Measurements from ENCODE around the gene CALHM6. TPM values are rescaled to one million over a fixed set of nuclear protein-coding genes. Genes with fewer than 3 reads are reported as not detected.

Gene CALHM6
- total and polyA plus RNA-seq, 2 of the 8 experiments (the other 6 are each of a cell fraction or from before 2014, with no cell fraction given), result 0.93 to 1.8 TPM

DNA sequence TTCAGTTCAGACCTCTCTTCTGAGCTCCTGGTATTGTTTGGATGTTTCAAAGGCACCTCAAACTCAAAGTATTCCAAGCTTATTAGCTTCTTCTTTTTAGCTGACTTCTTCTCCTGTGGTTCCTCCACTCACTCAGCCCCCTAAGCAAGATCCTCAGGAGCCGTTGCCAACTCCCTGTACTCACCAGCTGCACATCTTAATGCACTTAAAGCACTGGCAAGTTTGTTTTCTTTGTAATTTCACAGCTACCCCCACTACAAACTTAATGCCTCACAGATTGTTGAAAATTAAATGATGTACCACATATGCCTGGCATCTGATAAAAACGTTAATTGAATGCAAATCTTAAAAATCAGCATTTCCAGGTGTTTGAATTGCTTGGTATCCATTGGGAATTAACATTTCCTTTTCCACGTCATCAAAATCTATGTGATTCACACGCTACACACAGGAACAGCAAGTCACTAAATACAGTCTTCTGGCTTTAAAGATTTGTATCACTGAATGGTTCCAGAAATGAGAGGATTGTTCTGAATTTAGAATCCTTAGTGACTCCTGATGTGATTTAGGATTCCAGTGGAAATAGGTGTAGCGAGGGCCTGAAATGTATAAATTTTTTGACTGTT, 24.5 kb downstream of the CALHM6 start:
- no peak overlapping the region for H2BK20ac ChIP-seq (ENCODE audit: low read length)
- POLR2A ChIA-PET (ENCODE audit: partially characterized antibody), result no interaction called here
- H2BK5ac ChIP-seq (ENCODE audit: low read depth, low read length), result no peak overlapping the region
- no peak overlapping the region; the same call in 1 of the 2 replicates for H2AFZ ChIP-seq (ENCODE audit: low read length)
- H3K23me2 ChIP-seq (ENCODE audit: low read depth, low read length), result no peaks in the 10 kb centered on the region
- CTCF ChIA-PET (ENCODE audit: partially characterized antibody), result interaction anchor here (1.1 to 2.7 kb wide), 2 partner anchors 26 to 197 kb away, joined by 3 to 11 read pairs; partner anchors contain the start of gene CALHM5
- H4K8ac ChIP-seq (ENCODE audit: extremely low read depth, insufficient read depth, low read length), result no peak overlapping the region
- no peaks in the 10 kb centered on the region for H3K36me3 ChIP-seq (ENCODE audit: control insufficient read depth in 2 of 4, insufficient read depth in 4 of 4, low read length in 3 of 4)
- no peak overlapping the region for H4K91ac ChIP-seq (replicated peaks; ENCODE audit: insufficient read length, low read length)
- H3K4me2 ChIP-seq (ENCODE audit: insufficient read depth in 1 of 2, low read depth in 2 of 2, low read length in 2 of 2), result no peak overlapping the region
- H4K20me1 ChIP-seq (replicated peaks in 1 of 2; ENCODE audit: control insufficient read depth in 1 of 2, insufficient read depth in 2 of 2, low read length in 2 of 2), result no peaks in the 10 kb centered on the region
- H2BK120ac ChIP-seq (replicated peaks; ENCODE audit: low read depth, low read length), result no peak overlapping the region
- no peak overlapping the region for H3K18ac ChIP-seq (ENCODE audit: extremely low read depth, low read length)
- H2BK12ac ChIP-seq (ENCODE audit: low read depth, low read length), result no peak overlapping the region
- H3K9ac ChIP-seq (replicated peaks in 1 of 4; ENCODE audit: extremely low read depth in 1 of 4, low read depth in 3 of 4, low read length in 3 of 4), result no peak overlapping the region
- H3K27me3 ChIP-seq (replicated peaks in 1 of 4; ENCODE audit: control insufficient read depth in 3 of 4, extremely low read depth in 1 of 4, insufficient read depth in 3 of 4, low read length in 3 of 4), result no peaks in the 10 kb centered on the region
- H2BK15ac ChIP-seq (ENCODE audit: low read length), result no peak overlapping the region
- no peaks in the 10 kb centered on the region for H3K79me1 ChIP-seq (ENCODE audit: low read depth, low read length)
- H3K4me3 ChIP-seq (ENCODE audit: extremely low read depth in 1 of 4, insufficient read depth in 2 of 4, low read depth in 3 of 4, low read length in 4 of 4), result no peak overlapping the region
- no peak overlapping the region for H3K14ac ChIP-seq (ENCODE audit: insufficient read length)
- H3K9me3 ChIP-seq (ENCODE audit: insufficient read depth in 2 of 2, low read depth in 1 of 2, low read length in 1 of 2), result no peaks in the 10 kb centered on the region
- H3K79me2 ChIP-seq (ENCODE audit: control insufficient read depth in 1 of 2, insufficient read depth in 2 of 2, low read length in 2 of 2), result no peaks in the 10 kb centered on the region
- FAIRE-seq (no peak), DNase-seq (ENCODE audit: low read depth in 1 of 2, low spot score in 2 of 2) (no peak)
- H3K27ac ChIP-seq (ENCODE audit: low read depth, low read length), result no peak overlapping the region
- no peaks in the 10 kb centered on the region for H3K4me1 ChIP-seq (replicated peaks in 1 of 4; ENCODE audit: control insufficient read depth in 3 of 4, insufficient read depth in 4 of 4, low read length in 3 of 4)
- H2AK5ac ChIP-seq (ENCODE audit: low read depth, low read length), result no peak overlapping the region
- no peak for TF ChIP-seq CHD2 (IDR thresholded peaks at IDR 0.05; ENCODE audit: low read length)
- no peak for TF ChIP-seq EGR1 (IDR thresholded peaks at IDR 0.05; ENCODE audit: borderline replicate concordance, low read depth, low read length)
- TF ChIP-seq NANOG (IDR thresholded peaks at IDR 0.05; ENCODE audit: insufficient read depth, low read depth, low read length, poor library complexity, severe bottlenecking), result no peak
- 81% methylated on average over 5 of the region's 5 CpGs; no CpG with 5 or more reads in 1 of the 2 experiments for WGBS, 2 experiments (ENCODE audit: extremely low coverage in 1 of 2, insufficient coverage in 1 of 2, insufficient read length in 1 of 2, insufficient replicate concordance in 2 of 2, low coverage in 1 of 2, low lambda C conversion rate in 2 of 2, missing lambda C conversion rate in 1 of 2)
- H4K5ac ChIP-seq (ENCODE audit: insufficient read length, low read depth, low read length), result no peak overlapping the region
- H3K4ac ChIP-seq (replicated peaks; ENCODE audit: insufficient read length, low read depth, low read length), result no peak overlapping the region
- H3K56ac ChIP-seq (replicated peaks; ENCODE audit: insufficient read length, low read depth, low read length), result no peak overlapping the region
- H3K23ac ChIP-seq (ENCODE audit: insufficient read length), result no peak overlapping the region

Data from H1 (cell line).